Ovary (tissue), 3 donors: ENCODE measurements around the gene FBXL7.

Experiments
- CTCF ChIP-seq, 3 donors: fragments of 450-650 bp in 2 of 3; fragments of 200-600 bp in 1 of 3; IDR thresholded peaks; one replicate each; pipeline versions ENCODE4 v1.5.1 to v1.8.0; 2016 to 2022; ENCODE audit warnings: antibody characterized with exemption in 3 of 3, mild to moderate bottlenecking in 1 of 3
- EP300 ChIP-seq: sonication (generic); formaldehyde crosslinking; IDR thresholded peaks from one replicate; pipeline ENCODE4 v1.6.1; 2017; ENCODE audit warnings: antibody characterized with exemption
- POLR2A ChIP-seq: fragments of 450-650 bp; IDR thresholded peaks from one replicate; pipeline ENCODE4 v1.6.1; 2017; ENCODE audit warnings: antibody characterized with exemption, mild to moderate bottlenecking, moderate library complexity
- donor health status: DM: no; HTN: no; CAD: no.

- TF ChIP-seq CTCF (IDR thresholded peaks at IDR 0.05) (no peak), EP300 (no peak), POLR2A (no peak)
These were observed 36.6 kb upstream of the FBXL7 start for GRCh38 chr5:15463231-15463980.
